ENCODE results near the gene CNOT1.

- TF ChIP-seq CTCF (IDR thresholded peaks at IDR 0.05; ENCODE audit: low read length) (no peak), EZH2 (optimal IDR thresholded peaks at IDR 0.05; ENCODE audit: low read depth, low read length) (no peak), EZH2phosphoT487 (IDR thresholded peaks at IDR 0.05; ENCODE audit: low read length) (no peak)
These were observed 131.7 kb downstream of the CNOT1 start for GRCh38 chr16:58497935-58498334.

Data from MM.1S (cell line).